MM.1S (cell line): ENCODE results near the gene CDK8.
"Not testable (repeated sequence)": the region's sequence is repeated elsewhere in the genome, so short reads cannot be mapped to it uniquely, and the experiment has no call there.

Experiments
- DNase-seq: peaks from one replicate; pipeline ENCODE4 v3.0.0-alpha.2; 2015
- H2AFZ ChIP-seq: fragments of 300-600 bp; sonication (generic); 2 replicates; pipeline ENCODE4 v1.6.0; 2016; ENCODE audit warnings: antibody characterized with exemption, low read length
- H3F3A ChIP-seq: fragments of 300-600 bp; sonication (generic); 2 replicates; pipeline ENCODE4 v1.6.1; 2016; ENCODE audit warnings: mild to moderate bottlenecking, antibody characterized with exemption, low read length, moderate library complexity, mixed read lengths; ENCODE audit not compliant: insufficient read depth
- H3K27ac ChIP-seq: fragments of 300-600 bp; sonication (generic); 2 replicates; pipeline ENCODE4 v1.5.1; 2016; ENCODE audit warnings: mild to moderate bottlenecking, low read length
- H3K27me3 ChIP-seq: fragments of 300-600 bp; sonication (generic); replicated peaks from 2 replicates; pipeline ENCODE4 v1.6.0; 2016; ENCODE audit warnings: low read length; ENCODE audit not compliant: insufficient read depth
- H3K36me3 ChIP-seq: fragments of 300-600 bp; sonication (generic); replicated peaks from 2 replicates; pipeline ENCODE4 v1.6.1; 2016; ENCODE audit warnings: mild to moderate bottlenecking, low read length, mixed read lengths; ENCODE audit not compliant: insufficient read depth
- H3K4me1 ChIP-seq: fragments of 300-600 bp; sonication (generic); 2 replicates; pipeline ENCODE4 v1.6.1; 2016; ENCODE audit warnings: low read length, mixed read lengths
- H3K4me2 ChIP-seq: fragments of 300-600 bp; sonication (generic); 2 replicates; pipeline ENCODE4 v1.6.0; 2016; ENCODE audit warnings: low read depth, low read length
- H3K4me3 ChIP-seq: fragments of 300-600 bp; sonication (generic); 2 replicates; pipeline ENCODE4 v1.5.1; 2016; ENCODE audit warnings: low read length, mixed read lengths
- H3K79me2 ChIP-seq: fragments of 300-600 bp; sonication (generic); 2 replicates; pipeline ENCODE4 v1.6.1; 2016; ENCODE audit warnings: mixed run types, low read length, mixed read lengths
- H3K9ac ChIP-seq: fragments of 300-600 bp; sonication (generic); 2 replicates; pipeline ENCODE4 v1.6.1; 2016; ENCODE audit warnings: low read length, mixed read lengths
- H3K9me2 ChIP-seq: fragments of 300-600 bp; sonication (generic); replicated peaks from 2 replicates; pipeline ENCODE4 v1.6.1; 2016; ENCODE audit warnings: mild to moderate bottlenecking, low read length, mixed read lengths; ENCODE audit not compliant: insufficient read depth
- H3K9me3 ChIP-seq: fragments of 300-600 bp; sonication (generic); replicated peaks from 2 replicates; pipeline ENCODE4 v1.6.1; 2016; ENCODE audit warnings: mild to moderate bottlenecking, low read length, mixed read lengths; ENCODE audit not compliant: insufficient read depth
- H4K20me1 ChIP-seq: fragments of 300-600 bp; sonication (generic); 2 replicates; pipeline ENCODE4 v1.6.1; 2016; ENCODE audit warnings: mild to moderate bottlenecking, low read length, moderate library complexity, mixed read lengths; ENCODE audit not compliant: insufficient read depth
- CTCF ChIP-seq: fragments of 300-600 bp; sonication (generic); IDR thresholded peaks from 2 replicates; pipeline ENCODE4 v1.5.1; 2016; ENCODE audit warnings: antibody characterized with exemption, low read length, mixed read lengths
- EZH2 ChIP-seq: fragments of 300-600 bp; sonication (generic); optimal IDR thresholded peaks from 2 replicates; pipeline ENCODE3; 2017; ENCODE audit warnings: low read depth, mild to moderate bottlenecking, antibody characterized with exemption, low read length, mixed read lengths
- EZH2phosphoT487 ChIP-seq: fragments of 300-600 bp; sonication (generic); IDR thresholded peaks from 2 replicates; pipeline ENCODE4 v1.6.1; 2018; ENCODE audit warnings: antibody characterized with exemption, low read length

CDK8 gene

GRCh38 chr13:26247011-26247410 lies 6.9 kb upstream of the CDK8 start:
- Histone ChIP-seq H3K36me3 (no peaks in the 10 kb centered on the region), H3K4me2 (no peak overlapping the region), H3K4me1 (no peaks in the 10 kb centered on the region), H3K27me3 (no peaks in the 10 kb centered on the region), H3K27ac (no peak overlapping the region), H3F3A (no peaks in the 10 kb centered on the region), H3K9me3 (no peaks in the 10 kb centered on the region), H2AFZ (no peak overlapping the region), H3K4me3 (no peak overlapping the region), H3K9me2 (no peaks in the 10 kb centered on the region), H3K9ac (no peak overlapping the region), H4K20me1 (no peaks in the 10 kb centered on the region), H3K79me2 (no peaks in the 10 kb centered on the region)
- DNase-seq, result no peak
- TF ChIP-seq CTCF (no peak), EZH2phosphoT487 (no peak), EZH2 (no peak)

GRCh38 chr13:26247608-26248007 lies 6.3 kb upstream of the CDK8 start:
- Histone ChIP-seq H3K9me2 (no peaks in the 10 kb centered on the region), H3K9me3 (no peaks in the 10 kb centered on the region), H3K27me3 (no peaks in the 10 kb centered on the region), H3K4me3 (no peak overlapping the region), H3K27ac (no peak overlapping the region), H3K36me3 (no peaks in the 10 kb centered on the region), H3K4me1 (no peaks in the 10 kb centered on the region), H3K9ac (no peak overlapping the region), H3F3A (no peaks in the 10 kb centered on the region), H3K4me2 (no peak overlapping the region), H4K20me1 (no peaks in the 10 kb centered on the region), H2AFZ (no peak overlapping the region), H3K79me2 (no peaks in the 10 kb centered on the region)
- DNase-seq, result no peak
- TF ChIP-seq EZH2 (no peak), EZH2phosphoT487 (no peak), CTCF (no peak)

GRCh38 chr13:26249551-26249950 lies 4.4 kb upstream of the CDK8 start:
- TF ChIP-seq CTCF (no peak), EZH2 (no peak), EZH2phosphoT487 (no peak)
- no peak overlapping the region for H3K27ac ChIP-seq
- H3F3A ChIP-seq, result no peaks in the 10 kb centered on the region

GRCh38 chr13:26252006-26252405 lies 1.9 kb upstream of the CDK8 start:
- not testable (repeated sequence) for H3K9me3 ChIP-seq, H2AFZ ChIP-seq, DNase-seq, H3K9ac ChIP-seq, H3K27ac ChIP-seq, H3K27me3 ChIP-seq, H3K9me2 ChIP-seq, H3F3A ChIP-seq, H3K36me3 ChIP-seq, H3K4me1 ChIP-seq, H3K4me3 ChIP-seq, H4K20me1 ChIP-seq, H3K4me2 ChIP-seq
- H3K79me2 ChIP-seq, result peaks cover 22% of the 10 kb centered on the region

More at GRCh38 chr13:26249551-26249950, 4.4 kb upstream of the CDK8 start:
- no peaks in the 10 kb centered on the region for H3K4me1 ChIP-seq
- H3K79me2 ChIP-seq, result no peaks in the 10 kb centered on the region
- no peak overlapping the region for H3K9ac ChIP-seq
- DNase-seq, result no peak
- no peaks in the 10 kb centered on the region for H3K9me2 ChIP-seq
- no peak overlapping the region for H3K4me3 ChIP-seq
- no peaks in the 10 kb centered on the region for H3K9me3 ChIP-seq
- H4K20me1 ChIP-seq, result no peaks in the 10 kb centered on the region
- H3K36me3 ChIP-seq, result no peaks in the 10 kb centered on the region
- H2AFZ ChIP-seq, result no peak overlapping the region
- no peak overlapping the region for H3K4me2 ChIP-seq
- no peaks in the 10 kb centered on the region for H3K27me3 ChIP-seq
